ENCODE data around the gene B3GNT8.

- no peak for TF ChIP-seq POLR2A (IDR thresholded peaks at IDR 0.05)
- TF ChIP-seq POLR2AphosphoS5 (IDR thresholded peaks at IDR 0.05): no peak
Measured at GRCh38 chr19:41402010-41402409, 25.2 kb downstream of the B3GNT8 start.

All from breast epithelium (tissue), 3 donors.